K562 (cell line): ENCODE measurements around the gene KDM2B. TPM values are rescaled to one million over a fixed set of nuclear protein-coding genes. Genes with fewer than 3 reads are reported as not detected.

Source experiments
- ATF1 ChIP-seq, 2 experiments: fragments of 450-650 bp in 1 of 2; IDR thresholded peaks; 2 replicates each; pipeline ENCODE4 v1.6.1; 2016; ENCODE audit warnings: missing compliant biosample characterization in 1 of 2, missing genetic modification characterization in 1 of 2
- BMI1 ChIP-seq: fragments of 150-350 bp; IDR thresholded peaks from 2 replicates; pipeline ENCODE4 v1.6.1; 2014; ENCODE audit warnings: low read length
- ELF4 ChIP-seq: fragments of 450-650 bp; formaldehyde crosslinking; IDR thresholded peaks from 2 replicates; pipeline ENCODE4 v1.4.0; 2022; ENCODE audit warnings: missing genetic modification characterization
- KAT7 ChIP-seq: sonication (generic); formaldehyde crosslinking; IDR thresholded peaks from 2 replicates; pipeline ENCODE4 v1.8.0; 2022; ENCODE audit warnings: missing genetic modification reagents, mild to moderate bottlenecking, borderline replicate concordance
- MAZ ChIP-seq, 2 experiments: fragments of 450-650 bp in 1 of 2; sonication (generic) in 1 of 2; formaldehyde crosslinking; IDR thresholded peaks in 1 of 2; conservative IDR thresholded peaks in 1 of 2; 2 replicates each; pipeline versions ENCODE4 v1.4.0 to v1.5.0; 2020; ENCODE audit warnings: mild to moderate bottlenecking in 1 of 2, missing genetic modification reagents in 1 of 2
- NCOR1 ChIP-seq: fragments of 450-650 bp; IDR thresholded peaks from 2 replicates; pipeline ENCODE4 v1.6.1; 2016; ENCODE audit warnings: mild to moderate bottlenecking, moderate library complexity
- RBFOX2 ChIP-seq: fragments of 200-400 bp; formaldehyde crosslinking; IDR thresholded peaks from 2 replicates; pipeline ENCODE4 v1.6.1; 2017; ENCODE audit warnings: low read depth, mild to moderate bottlenecking, low read length, moderate library complexity
- SMC3 ChIP-seq: conservative IDR thresholded peaks from 2 replicates; pipeline ENCODE4 v1.6.1; 2011; ENCODE audit warnings: low read depth, low read length, improper control_type of control experiment; ENCODE audit not compliant: insufficient read depth
- SUPT5H ChIP-seq: fragments of 450-650 bp; IDR thresholded peaks from 2 replicates; pipeline ENCODE4 v1.6.1; 2016
- ZFPM2 ChIP-seq: fragments of 250-450 bp; sonication (Bioruptor Pico); IDR thresholded peaks from 2 replicates; pipeline ENCODE4 v1.5.1; 2022; ENCODE audit warnings: mild to moderate bottlenecking
- ZNF551 ChIP-seq: fragments of 250-450 bp; sonication (Bioruptor Pico); IDR thresholded peaks from 2 replicates; pipeline ENCODE4 v1.5.0; 2021; ENCODE audit warnings: mild to moderate bottlenecking, moderate library complexity
- polyA plus RNA-seq, 8 experiments: library from polyadenylated mRNA; depleted of rRNA in 4 of 8; stranded (reverse) in 5 of 8; unstranded in 3 of 8; fragments of >200 nt; fragmentation: Nextera tagmentation in 2 of 8; fragmentation: Illumina TruSeq in 1 of 8; extraction: Ambion mirVana in 2 of 8; extraction: Trizol in 1 of 8; gene quantifications; 2 replicates each; pipeline versions ENCODE4 v1.2.1 to v1.2.3, GENCODE V29; 2011 to 2014; ENCODE audit warnings: inconsistent platforms in 1 of 8, missing spikeins in 1 of 8
- total RNA-seq, 7 experiments: library from RNA; depleted of rRNA in 6 of 7; stranded (reverse); fragments of >200 nt in 6 of 7; fragmentation: Illumina TruSeq in 2 of 7; extraction: Trizol in 2 of 7; gene quantifications; 2 replicates each; pipeline versions ENCODE4 v1.2.1 to v1.2.3, GENCODE V29; 2011 to 2021; ENCODE audit warnings: low replicate concordance in 1 of 7
- TF ChIP-seq, protein P1 (sequence below): fragments of 450-650 bp; IDR thresholded peaks from 2 replicates; pipeline ENCODE4 v1.6.1; 2016; ENCODE audit warnings: mild to moderate bottlenecking, moderate library complexity
- TF ChIP-seq, protein P2 (sequence below), 2 experiments: IDR thresholded peaks; 2 replicates each; pipeline ENCODE4 v1.6.1; 2012; ENCODE audit warnings: improper control_type of control experiment in 2 of 2, low read depth in 2 of 2, low read length in 2 of 2, borderline replicate concordance in 1 of 2

The KDM2B gene
- total and polyA plus RNA-seq, 9 of the 15 experiments (the other 6 are each of a cell fraction or from before 2014, with no cell fraction given), result 7.4 to 50.5 (median 22.5) TPM

DNA sequence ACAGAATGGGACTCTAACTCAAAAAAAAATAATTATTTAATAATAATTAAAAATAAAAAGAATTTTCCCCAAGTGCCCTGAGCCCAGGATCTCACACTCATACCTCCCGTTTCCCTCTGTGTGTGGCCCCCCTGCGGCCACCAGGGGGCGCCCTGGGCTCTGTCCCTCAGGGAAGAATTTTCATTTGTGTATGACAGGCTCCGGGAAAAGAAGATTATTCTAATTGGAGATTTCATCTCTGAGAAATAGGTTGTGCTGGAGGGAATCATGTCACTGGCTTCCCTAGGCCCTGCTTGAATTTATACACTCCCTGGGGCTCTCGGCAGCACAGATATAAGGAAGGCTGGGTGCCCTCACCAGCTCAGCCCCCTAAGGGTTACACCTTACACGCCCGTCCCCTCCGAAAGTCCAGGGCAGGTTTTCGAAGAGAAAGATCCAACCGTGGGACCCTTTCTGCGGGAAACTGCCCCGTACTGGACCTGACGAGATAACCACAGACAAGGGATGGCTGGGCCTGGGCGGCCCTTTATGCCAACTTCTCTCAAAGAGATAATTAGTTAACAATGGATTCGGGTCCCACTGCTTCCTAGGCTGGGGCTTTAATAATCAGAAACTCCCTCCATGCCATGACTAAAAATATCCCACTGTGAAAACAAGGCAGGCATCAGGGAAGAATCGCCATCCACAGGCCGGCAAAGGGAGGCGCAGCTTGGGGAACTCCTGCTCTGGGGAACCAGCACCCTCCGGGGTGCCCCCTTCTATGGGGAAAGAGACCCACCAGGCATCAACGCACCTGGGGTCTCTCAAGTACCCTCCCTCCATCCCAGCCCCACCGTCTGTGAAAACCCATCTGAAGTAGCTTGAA lies 80.7 kb downstream of the KDM2B start (continued):
- TF ChIP-seq, protein P1, sequence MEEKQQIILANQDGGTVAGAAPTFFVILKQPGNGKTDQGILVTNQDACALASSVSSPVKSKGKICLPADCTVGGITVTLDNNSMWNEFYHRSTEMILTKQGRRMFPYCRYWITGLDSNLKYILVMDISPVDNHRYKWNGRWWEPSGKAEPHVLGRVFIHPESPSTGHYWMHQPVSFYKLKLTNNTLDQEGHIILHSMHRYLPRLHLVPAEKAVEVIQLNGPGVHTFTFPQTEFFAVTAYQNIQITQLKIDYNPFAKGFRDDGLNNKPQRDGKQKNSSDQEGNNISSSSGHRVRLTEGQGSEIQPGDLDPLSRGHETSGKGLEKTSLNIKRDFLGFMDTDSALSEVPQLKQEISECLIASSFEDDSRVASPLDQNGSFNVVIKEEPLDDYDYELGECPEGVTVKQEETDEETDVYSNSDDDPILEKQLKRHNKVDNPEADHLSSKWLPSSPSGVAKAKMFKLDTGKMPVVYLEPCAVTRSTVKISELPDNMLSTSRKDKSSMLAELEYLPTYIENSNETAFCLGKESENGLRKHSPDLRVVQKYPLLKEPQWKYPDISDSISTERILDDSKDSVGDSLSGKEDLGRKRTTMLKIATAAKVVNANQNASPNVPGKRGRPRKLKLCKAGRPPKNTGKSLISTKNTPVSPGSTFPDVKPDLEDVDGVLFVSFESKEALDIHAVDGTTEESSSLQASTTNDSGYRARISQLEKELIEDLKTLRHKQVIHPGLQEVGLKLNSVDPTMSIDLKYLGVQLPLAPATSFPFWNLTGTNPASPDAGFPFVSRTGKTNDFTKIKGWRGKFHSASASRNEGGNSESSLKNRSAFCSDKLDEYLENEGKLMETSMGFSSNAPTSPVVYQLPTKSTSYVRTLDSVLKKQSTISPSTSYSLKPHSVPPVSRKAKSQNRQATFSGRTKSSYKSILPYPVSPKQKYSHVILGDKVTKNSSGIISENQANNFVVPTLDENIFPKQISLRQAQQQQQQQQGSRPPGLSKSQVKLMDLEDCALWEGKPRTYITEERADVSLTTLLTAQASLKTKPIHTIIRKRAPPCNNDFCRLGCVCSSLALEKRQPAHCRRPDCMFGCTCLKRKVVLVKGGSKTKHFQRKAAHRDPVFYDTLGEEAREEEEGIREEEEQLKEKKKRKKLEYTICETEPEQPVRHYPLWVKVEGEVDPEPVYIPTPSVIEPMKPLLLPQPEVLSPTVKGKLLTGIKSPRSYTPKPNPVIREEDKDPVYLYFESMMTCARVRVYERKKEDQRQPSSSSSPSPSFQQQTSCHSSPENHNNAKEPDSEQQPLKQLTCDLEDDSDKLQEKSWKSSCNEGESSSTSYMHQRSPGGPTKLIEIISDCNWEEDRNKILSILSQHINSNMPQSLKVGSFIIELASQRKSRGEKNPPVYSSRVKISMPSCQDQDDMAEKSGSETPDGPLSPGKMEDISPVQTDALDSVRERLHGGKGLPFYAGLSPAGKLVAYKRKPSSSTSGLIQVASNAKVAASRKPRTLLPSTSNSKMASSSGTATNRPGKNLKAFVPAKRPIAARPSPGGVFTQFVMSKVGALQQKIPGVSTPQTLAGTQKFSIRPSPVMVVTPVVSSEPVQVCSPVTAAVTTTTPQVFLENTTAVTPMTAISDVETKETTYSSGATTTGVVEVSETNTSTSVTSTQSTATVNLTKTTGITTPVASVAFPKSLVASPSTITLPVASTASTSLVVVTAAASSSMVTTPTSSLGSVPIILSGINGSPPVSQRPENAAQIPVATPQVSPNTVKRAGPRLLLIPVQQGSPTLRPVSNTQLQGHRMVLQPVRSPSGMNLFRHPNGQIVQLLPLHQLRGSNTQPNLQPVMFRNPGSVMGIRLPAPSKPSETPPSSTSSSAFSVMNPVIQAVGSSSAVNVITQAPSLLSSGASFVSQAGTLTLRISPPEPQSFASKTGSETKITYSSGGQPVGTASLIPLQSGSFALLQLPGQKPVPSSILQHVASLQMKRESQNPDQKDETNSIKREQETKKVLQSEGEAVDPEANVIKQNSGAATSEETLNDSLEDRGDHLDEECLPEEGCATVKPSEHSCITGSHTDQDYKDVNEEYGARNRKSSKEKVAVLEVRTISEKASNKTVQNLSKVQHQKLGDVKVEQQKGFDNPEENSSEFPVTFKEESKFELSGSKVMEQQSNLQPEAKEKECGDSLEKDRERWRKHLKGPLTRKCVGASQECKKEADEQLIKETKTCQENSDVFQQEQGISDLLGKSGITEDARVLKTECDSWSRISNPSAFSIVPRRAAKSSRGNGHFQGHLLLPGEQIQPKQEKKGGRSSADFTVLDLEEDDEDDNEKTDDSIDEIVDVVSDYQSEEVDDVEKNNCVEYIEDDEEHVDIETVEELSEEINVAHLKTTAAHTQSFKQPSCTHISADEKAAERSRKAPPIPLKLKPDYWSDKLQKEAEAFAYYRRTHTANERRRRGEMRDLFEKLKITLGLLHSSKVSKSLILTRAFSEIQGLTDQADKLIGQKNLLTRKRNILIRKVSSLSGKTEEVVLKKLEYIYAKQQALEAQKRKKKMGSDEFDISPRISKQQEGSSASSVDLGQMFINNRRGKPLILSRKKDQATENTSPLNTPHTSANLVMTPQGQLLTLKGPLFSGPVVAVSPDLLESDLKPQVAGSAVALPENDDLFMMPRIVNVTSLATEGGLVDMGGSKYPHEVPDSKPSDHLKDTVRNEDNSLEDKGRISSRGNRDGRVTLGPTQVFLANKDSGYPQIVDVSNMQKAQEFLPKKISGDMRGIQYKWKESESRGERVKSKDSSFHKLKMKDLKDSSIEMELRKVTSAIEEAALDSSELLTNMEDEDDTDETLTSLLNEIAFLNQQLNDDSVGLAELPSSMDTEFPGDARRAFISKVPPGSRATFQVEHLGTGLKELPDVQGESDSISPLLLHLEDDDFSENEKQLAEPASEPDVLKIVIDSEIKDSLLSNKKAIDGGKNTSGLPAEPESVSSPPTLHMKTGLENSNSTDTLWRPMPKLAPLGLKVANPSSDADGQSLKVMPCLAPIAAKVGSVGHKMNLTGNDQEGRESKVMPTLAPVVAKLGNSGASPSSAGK, result no peak
- TF ChIP-seq ATF1 (CRISPR knock-in tag; IDR thresholded peaks at IDR 0.05) (no peak), ATF1 (tag; IDR thresholded peaks at IDR 0.05) (no peak), ELF4 (CRISPR knock-in tag) (no peak), ZNF551 (CRISPR knock-in tag) (no peak), MAZ (CRISPR knock-in tag; conservative IDR thresholded peaks at IDR 0.05 in 1 of 2, IDR thresholded peaks at IDR 0.05 in 1 of 2) (peak in 1 of 2 experiments; percentile 49; a peak in 2 of 4 replicates), SMC3 (peak; percentile 81), ZFPM2 (CRISPR knock-in tag) (no peak), SUPT5H (no peak), KAT7 (CRISPR knock-in tag) (no peak), RBFOX2 (no peak), BMI1 (no peak), NCOR1 (no peak)
- TF ChIP-seq, protein P2, sequence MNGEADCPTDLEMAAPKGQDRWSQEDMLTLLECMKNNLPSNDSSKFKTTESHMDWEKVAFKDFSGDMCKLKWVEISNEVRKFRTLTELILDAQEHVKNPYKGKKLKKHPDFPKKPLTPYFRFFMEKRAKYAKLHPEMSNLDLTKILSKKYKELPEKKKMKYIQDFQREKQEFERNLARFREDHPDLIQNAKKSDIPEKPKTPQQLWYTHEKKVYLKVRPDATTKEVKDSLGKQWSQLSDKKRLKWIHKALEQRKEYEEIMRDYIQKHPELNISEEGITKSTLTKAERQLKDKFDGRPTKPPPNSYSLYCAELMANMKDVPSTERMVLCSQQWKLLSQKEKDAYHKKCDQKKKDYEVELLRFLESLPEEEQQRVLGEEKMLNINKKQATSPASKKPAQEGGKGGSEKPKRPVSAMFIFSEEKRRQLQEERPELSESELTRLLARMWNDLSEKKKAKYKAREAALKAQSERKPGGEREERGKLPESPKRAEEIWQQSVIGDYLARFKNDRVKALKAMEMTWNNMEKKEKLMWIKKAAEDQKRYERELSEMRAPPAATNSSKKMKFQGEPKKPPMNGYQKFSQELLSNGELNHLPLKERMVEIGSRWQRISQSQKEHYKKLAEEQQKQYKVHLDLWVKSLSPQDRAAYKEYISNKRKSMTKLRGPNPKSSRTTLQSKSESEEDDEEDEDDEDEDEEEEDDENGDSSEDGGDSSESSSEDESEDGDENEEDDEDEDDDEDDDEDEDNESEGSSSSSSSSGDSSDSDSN (IDR thresholded peaks at IDR 0.05; ENCODE audit: borderline replicate concordance in 1 of 2, low read depth in 2 of 2, low read length in 2 of 2), result 0 out of 4 replicates have a peak, but pooled peaks of 1 of the 2 experiments have one; percentile 18
